Hepatocyte (in vitro differentiated cells): ENCODE measurements around the gene DYNLL1.

Source experiments
- CTCF ChIP-seq: fragments of 200-600 bp; sonication (generic); IDR thresholded peaks from 2 replicates; pipeline ENCODE4 v1.5.1; 2016; ENCODE audit warnings: antibody characterized with exemption, mild to moderate bottlenecking; ENCODE audit not compliant: poor library complexity
- EZH2 ChIP-seq: fragments of 200-600 bp; sonication (generic); IDR thresholded peaks from 2 replicates; pipeline ENCODE4 v1.6.1; 2016; ENCODE audit warnings: antibody characterized with exemption, mild to moderate bottlenecking, borderline replicate concordance
- EZH2phosphoT487 ChIP-seq: fragments of 200-600 bp; sonication (generic); IDR thresholded peaks from one replicate; pipeline ENCODE4 v1.6.1; 2018; ENCODE audit warnings: antibody characterized with exemption, mild to moderate bottlenecking, low read depth, moderate library complexity; ENCODE audit not compliant: unreplicated experiment, severe bottlenecking

GRCh38 chr12:120467439-120467838 lies 28.5 kb upstream of the DYNLL1 start:
- no peak for TF ChIP-seq CTCF
- no peak for TF ChIP-seq EZH2
- no peak for TF ChIP-seq EZH2phosphoT487
